ENCODE results near the gene CXorf38.
"Not testable (repeated sequence)": the region's sequence is repeated elsewhere in the genome, so short reads cannot be mapped to it uniquely, and the experiment has no call there.

The CXorf38 gene

GRCh38 chrX:40632199-40632598, 15.2 kb downstream of the CXorf38 start:
- DNase-seq (ENCODE audit: low read depth in 2 of 2, low spot score in 1 of 2): no peak

DNA sequence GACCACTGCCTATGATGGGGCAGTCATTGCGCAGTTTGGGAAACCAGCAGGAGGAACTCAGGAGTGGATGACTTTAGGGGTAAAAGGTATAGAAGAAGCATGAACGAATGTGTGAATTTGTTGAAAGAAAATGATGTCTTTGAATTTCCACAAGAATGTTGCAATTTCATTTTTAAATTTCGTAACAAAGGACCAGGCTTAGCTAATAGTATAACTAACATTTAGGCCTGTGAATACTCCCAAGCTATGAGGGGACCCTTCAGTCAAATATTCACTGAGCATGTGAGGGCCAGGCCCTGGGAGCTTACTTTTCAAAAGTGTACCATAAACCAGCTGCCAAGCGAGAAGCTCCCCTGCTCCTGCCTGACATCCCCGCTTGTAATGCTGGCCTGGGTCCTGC, 18.9 kb downstream of the CXorf38 start:
- DNase-seq (ENCODE audit: low read depth in 2 of 2, low spot score in 1 of 2): no peak

GRCh38 chrX:40625294-40625693, 22.1 kb downstream of the CXorf38 start:
- no peak for DNase-seq (ENCODE audit: low read depth in 2 of 2, low spot score in 1 of 2)

DNA sequence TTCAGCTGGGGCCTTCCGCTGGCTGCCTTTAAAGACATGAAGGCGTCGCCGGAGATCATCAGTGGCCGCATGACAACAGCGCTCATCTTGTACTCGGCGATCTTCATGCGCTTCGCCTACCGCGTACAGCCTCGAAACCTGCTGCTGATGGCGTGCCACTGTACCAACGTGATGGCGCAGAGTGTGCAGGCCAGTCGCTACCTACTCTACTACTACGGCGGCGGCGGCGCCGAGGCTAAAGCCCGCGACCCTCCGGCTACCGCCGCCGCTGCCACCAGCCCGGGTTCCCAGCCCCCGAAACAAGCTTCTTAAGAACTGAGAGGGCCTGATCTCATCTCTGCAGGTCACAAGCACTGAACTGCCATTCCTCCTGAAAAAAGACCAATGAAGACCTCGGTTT, 23.7 kb downstream of the CXorf38 start:
- DNase-seq (ENCODE audit: low read depth in 2 of 2, low spot score in 1 of 2): no peak

- DNase-seq (ENCODE audit: low read depth in 2 of 2, low spot score in 1 of 2): no peak
Measured at GRCh38 chrX:40623139-40623536, 24.2 kb downstream of the CXorf38 start, which contains the start of gene MPC1L. TSS of gene MPC1L (plus strand) at chrX:40623428. CDS start at chrX:40623566, 138 bp downstream.

- no peak for DNase-seq (ENCODE audit: low read depth in 2 of 2, low spot score in 1 of 2)
Measured at GRCh38 chrX:40622479-40623138, 24.8 kb downstream of the CXorf38 start.

GRCh38 chrX:40617566-40617965, 29.8 kb downstream of the CXorf38 start:
- no peak for DNase-seq (ENCODE audit: low read depth in 2 of 2, low spot score in 1 of 2)

GRCh38 chrX:40615976-40616375, 31.4 kb downstream of the CXorf38 start:
- no peak for DNase-seq (ENCODE audit: low read depth in 2 of 2, low spot score in 1 of 2)

- DNase-seq (ENCODE audit: low read depth in 2 of 2, low spot score in 1 of 2): no peak
Measured at GRCh38 chrX:40612511-40612910, 34.9 kb downstream of the CXorf38 start.

GRCh38 chrX:40607381-40607780, 40.0 kb downstream of the CXorf38 start:
- no peak for DNase-seq (ENCODE audit: low read depth in 2 of 2, low spot score in 1 of 2)

DNA sequence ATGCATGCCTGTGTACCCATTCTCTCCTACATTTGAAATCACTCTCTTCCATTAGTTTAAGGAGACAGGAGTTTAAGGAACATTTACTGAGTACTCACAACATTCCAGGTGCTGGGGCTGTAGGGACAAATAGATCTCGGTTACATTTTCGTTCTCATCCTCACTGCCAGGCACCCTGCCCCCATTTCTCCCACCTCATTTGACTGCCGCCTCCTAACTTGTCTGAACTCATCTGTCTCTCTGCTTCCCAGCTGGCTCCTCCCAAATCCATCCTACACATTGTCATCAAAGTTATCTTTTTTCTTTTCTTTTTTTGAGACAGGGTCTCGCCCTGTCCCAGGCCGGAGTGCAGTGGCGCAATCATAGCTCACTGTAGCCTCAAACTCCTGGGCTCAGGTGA, 43.9 kb downstream of the CXorf38 start:
- no peak for DNase-seq (ENCODE audit: low read depth in 2 of 2, low spot score in 1 of 2)

- DNase-seq (ENCODE audit: low read depth in 2 of 2, low spot score in 1 of 2): not testable (repeated sequence)
Measured at GRCh38 chrX:40589616-40590321, 57.6 kb downstream of the CXorf38 start.

DNA sequence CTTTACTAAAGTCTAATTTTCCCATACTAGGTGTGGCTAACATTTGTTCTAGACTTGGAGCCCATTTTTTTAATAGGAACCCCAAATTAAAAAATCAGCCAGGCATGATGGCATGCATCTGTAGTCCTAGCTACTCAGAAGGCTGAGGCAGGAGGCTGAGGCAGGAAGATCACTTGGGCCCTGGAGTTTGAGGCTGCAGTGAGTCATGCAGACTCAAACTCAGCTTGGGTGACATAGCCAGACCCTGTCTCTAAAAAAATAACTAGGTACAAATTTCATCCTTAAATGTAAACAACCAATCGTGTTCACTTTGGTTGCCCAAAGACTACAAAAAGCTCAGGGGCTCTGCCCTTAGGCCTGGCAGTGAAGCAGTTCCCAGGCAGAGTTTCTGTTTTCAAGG, 59.7 kb downstream of the CXorf38 start:
- DNase-seq (ENCODE audit: low read depth in 2 of 2, low spot score in 1 of 2): not testable (repeated sequence)

DNA sequence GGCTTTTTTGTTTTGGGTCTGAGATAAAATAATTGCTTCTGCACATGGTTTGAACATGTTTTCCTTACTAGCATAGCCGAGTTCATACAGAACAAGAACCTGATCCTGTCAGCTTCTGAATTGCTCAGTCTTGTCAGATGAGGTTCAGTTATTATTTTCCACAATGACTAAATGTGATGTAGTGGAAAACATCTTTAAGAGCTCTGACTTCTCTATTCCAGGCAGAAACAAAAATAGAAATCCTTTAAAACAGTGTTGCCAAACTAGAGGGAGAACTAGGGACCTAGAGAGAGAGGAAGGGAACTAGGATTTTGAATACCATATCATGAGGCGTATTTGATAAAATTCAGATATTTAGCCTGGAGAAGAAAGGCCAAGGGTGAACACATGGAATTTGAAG, 64.5 kb downstream of the CXorf38 start:
- DNase-seq (ENCODE audit: low read depth in 2 of 2, low spot score in 1 of 2): no peak

DNA sequence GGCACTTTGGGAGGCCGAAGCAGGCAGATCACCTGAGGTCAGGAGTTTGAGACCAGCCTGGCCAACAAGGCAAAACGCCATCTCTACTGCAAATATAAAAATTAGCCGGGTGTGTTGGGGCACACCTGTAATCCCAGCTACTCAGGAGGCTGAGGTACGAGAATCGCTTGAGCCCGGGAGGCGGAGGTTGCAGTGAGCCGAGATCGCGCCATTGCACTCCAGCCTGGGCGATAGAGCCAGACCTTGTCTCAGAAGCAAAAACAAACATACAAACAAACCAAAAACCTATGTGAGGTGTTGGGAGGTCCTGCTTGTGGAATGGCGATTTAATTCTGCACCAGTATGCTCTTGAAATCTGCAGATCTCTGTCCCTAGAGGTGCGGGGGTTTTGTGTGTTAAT, 65.2 kb downstream of the CXorf38 start:
- DNase-seq (ENCODE audit: low read depth in 2 of 2, low spot score in 1 of 2): not testable (repeated sequence)

DNA sequence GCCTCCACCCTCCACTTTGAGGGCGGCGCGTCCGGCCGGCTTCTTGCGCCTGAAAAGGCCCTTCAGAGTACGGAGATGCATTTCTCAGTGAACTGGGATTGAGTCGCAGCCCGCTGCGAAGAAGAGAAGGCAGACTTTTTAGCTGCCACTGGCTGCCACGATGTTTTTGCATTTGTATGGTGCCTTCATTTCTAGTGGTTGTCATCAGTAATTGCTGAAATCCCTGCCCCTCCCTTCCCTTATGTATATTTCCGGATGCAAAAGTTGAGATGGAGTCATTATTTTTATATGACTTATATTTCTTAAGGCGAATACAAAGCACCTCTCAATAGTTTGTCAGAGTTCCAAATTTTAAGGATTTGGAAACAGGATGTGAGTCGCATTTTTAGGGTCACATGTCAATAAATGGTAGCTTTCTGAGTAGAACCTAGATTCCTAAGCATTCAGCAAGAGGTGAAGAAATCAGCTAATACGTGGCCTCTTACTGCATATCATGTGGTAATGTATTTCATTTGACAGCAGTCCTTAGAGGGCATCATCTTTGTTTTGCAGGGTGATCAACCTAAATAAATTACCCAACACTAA, 65.9 kb downstream of the CXorf38 start:
- DNase-seq (ENCODE audit: low read depth in 2 of 2, low spot score in 1 of 2): no peak

- peak; percentile 55 to 79 for DNase-seq (ENCODE audit: low read depth in 2 of 2, low spot score in 1 of 2)
Measured at GRCh38 chrX:40580537-40581335, 66.6 kb downstream of the CXorf38 start, which contains the start of gene ATP6AP2. TSS of gene ATP6AP2 (plus strand) at chrX:40580970. CDS start at chrX:40581066, 96 bp downstream.

DNA sequence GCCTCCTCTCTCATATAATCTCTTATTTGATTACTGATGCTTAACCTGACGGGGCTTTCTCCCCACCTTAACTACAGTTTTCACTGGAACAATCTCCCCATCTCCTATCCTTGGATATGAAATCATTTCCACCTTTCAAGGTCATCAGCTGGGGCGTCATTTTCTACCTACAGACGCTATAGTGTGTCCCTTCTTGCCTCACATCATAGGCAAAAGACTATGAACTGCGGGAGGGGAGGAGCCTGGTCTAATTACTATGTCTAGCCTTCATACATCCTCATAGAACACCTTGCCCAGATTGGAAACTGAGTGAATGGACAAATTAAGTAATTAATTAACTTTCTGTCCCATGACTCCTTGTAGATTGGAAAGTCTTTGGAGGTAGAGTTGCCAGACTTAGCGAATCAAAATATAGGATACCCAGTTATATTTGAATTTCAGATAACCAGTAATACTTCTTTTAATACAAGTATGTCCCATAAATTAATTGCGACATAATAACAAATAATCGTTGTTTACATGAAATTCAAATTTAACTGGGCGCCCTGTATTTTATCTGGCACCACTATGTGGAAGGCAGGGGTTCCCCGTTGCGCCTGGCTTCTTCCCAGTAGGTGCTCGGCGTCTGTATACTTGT, 67.3 kb downstream of the CXorf38 start:
- no peak for DNase-seq (ENCODE audit: low read depth in 2 of 2, low spot score in 1 of 2)

- DNase-seq (ENCODE audit: low read depth in 2 of 2, low spot score in 1 of 2): no peak
Measured at GRCh38 chrX:40579141-40579540, 68.2 kb downstream of the CXorf38 start.

DNA sequence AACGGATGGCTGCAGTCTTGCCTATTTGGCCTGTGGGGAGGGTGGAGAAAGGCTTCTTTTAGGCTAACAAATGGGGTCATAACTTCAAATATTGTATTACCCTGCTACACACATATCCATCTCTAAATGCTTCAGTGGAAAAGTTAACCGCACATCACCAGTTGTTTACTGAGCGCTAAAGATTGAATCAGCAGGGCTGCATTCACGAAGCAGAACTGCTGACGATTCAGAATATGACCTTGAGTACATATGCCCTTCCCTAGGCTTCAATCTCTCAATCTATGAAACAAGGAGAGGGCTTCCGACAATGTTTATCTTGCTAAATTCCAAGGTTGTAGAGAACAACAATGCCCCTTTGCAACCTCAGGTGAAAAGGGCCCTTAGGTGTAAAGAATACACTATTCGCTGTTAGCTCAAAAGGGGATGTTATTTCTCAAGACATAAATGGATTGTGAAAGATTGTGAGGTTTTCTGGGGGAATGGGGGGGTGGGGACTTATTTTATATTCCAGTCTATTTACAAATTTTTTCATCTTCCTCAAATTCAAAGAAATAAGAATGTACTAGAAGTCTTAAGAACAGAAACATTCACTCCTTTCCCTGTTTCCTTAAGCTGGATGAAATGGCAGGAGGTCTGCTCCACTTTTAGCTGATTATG, 69.2 kb downstream of the CXorf38 start:
- no peak for DNase-seq (ENCODE audit: low read depth in 2 of 2, low spot score in 1 of 2)

Measured in stimulated activated CD8-positive, alpha-beta memory T cell treated with anti-CD3 and anti-CD28 coated beads, Interleukin-4, amount 100 ng/mL, for 1 hour (primary cell).